GM12801 (cell line): ENCODE measurements around the gene S100A3.

Experiments
- CTCF ChIP-seq: IDR thresholded peaks from one replicate; pipeline ENCODE4 v1.5.1; 2011; ENCODE audit warnings: control low read depth; ENCODE audit not compliant: insufficient read length; ENCODE audit errors: extremely low read depth

The S100A3 gene

GRCh38 chr1:153585006-153585405 lies 35.9 kb upstream of the S100A3 start:
- TF ChIP-seq CTCF: no peak

- TF ChIP-seq CTCF: no peak
These were observed 34.9 kb upstream of the S100A3 start for GRCh38 chr1:153583976-153584375.

- no peak for TF ChIP-seq CTCF
These were observed 29.9 kb upstream of the S100A3 start for GRCh38 chr1:153578936-153579335.

GRCh38 chr1:153578490-153578889 lies 29.4 kb upstream of the S100A3 start:
- no peak for TF ChIP-seq CTCF

- no peak for TF ChIP-seq CTCF
These were observed 28.6 kb upstream of the S100A3 start for GRCh38 chr1:153577624-153578051.

GRCh38 chr1:153577138-153577537 lies 28.1 kb upstream of the S100A3 start:
- TF ChIP-seq CTCF: no peak

- TF ChIP-seq CTCF: no peak
These were observed 24.3 kb upstream of the S100A3 start for GRCh38 chr1:153573351-153573750.

GRCh38 chr1:153572569-153573015 lies 23.5 kb upstream of the S100A3 start:
- no peak for TF ChIP-seq CTCF
